Smooth muscle cell of the brain vasculature (primary cell): Measurements from ENCODE around the gene GPR139.

Source experiments
- DNase-seq: peaks from one replicate; pipeline ENCODE4 v3.0.0-alpha.2; 2012; ENCODE audit warnings: low read depth, low spot score

Gene GPR139

DNA sequence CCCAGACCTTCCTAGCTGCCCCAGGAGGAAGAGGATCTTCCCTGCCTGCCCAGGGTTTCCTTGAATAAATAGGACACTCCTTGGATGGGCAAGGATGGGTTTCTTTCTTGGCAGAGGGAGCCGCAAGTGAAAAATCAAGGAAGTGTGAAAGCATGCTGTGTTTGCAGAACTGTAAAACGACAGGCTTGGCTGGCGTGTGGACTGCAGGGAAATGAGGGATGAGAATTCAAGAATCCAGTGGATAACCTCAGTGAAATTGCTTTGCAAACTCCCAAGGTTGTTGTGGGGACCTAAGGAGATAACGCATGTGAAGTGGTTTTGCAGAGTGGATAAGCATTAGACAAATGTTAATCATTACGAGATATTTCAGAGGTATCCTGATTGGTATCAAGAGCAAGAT is 20.4 kb downstream of the GPR139 start:
- DNase-seq: no peak

DNA sequence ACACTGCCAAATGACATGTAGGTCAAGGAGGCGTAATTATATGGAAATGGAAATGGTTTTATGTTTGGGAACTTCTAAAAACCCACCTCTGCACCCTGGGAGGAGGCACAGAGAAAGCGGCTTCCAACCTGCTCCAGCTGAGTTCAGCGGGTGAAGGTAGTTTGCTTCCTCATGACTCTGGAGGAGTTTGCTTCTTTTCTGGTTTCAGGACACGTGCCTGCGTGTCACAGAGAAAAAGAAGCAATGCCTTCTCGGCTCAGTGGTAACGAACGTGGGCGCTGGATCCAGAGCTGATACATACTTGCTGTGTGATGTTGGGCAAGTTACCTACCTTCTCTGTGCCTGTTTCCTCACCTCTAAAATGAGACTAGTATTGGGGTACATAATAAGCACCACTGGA is 22.1 kb downstream of the GPR139 start:
- DNase-seq: no peak

DNA sequence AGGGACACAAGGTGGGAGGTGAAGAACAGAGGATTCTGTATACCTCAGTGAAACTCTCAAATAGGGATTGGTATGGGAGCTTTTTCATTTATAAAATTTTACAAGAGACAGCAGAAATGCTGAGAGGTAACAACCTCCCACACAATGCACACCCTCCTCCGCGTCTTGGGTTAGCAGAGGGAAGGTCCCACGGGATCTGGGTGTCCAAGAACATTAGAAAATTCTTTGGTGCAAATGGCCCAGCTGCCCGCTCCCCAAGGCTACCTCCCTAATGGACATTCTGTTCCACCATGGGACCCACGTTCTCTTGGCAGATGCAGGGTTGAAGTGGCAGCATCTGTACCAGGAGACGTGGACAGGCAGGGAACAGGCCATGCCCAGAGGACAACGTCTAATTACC is 22.5 kb downstream of the GPR139 start:
- DNase-seq: no peak

DNA sequence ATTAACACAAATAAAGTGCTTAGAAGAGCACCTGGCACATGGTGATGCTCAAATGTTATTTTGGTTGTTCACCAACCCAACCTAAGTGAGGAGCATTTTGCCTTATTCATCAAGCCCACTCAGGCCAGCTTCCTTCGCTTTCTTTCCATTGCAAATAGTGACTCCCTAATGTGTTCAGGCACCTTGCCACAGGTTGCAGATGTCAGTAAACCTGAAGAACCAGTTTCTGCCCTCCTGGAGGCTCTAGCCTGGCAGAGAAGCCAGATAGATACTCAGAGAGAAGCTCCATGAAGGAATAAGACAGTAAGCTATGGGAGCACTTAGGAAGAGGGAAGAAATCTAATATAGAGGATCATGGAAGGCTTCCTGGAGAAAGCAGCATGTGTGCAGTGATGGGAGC is 23.9 kb downstream of the GPR139 start:
- DNase-seq: no peak

DNA sequence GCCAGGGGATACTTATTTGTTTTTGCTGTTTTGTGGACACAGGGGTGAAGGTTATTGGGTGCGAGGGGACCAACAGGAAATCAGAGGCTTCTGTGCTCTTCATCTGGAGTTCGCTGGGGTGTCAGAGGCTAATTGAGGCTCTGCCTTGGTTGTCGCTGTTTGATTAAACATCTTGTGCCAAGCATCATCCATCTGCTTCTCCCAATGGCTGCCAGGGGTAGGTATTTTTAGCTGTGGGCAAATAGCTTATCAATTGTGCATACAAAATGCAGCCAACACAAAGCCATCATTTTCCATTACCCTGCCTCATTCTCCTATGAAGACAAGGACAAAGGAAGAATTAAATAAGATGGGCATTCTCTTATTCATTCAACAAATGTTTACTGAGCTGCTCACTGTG is 27.8 kb downstream of the GPR139 start:
- DNase-seq: no peak

DNA sequence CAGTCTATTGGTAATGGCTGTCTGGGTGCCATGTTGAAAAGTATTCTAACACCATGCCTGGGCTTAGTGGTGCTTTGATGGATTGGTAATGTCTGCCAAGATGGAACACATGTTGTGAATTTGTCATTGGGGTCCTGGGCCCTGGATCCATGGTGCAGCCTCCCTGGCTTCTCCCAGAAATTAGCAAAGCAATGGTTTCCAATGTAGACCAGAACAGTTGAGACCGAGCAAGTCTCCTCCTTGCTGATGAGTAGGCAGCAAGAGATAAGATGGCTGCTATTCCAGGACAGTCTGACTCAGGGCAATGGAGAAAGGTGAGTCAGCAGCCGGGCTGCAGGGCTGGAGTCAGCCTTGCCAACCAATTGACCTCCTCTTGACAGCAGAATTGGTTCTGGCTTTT is 30.8 kb downstream of the GPR139 start:
- no peak for DNase-seq

DNA sequence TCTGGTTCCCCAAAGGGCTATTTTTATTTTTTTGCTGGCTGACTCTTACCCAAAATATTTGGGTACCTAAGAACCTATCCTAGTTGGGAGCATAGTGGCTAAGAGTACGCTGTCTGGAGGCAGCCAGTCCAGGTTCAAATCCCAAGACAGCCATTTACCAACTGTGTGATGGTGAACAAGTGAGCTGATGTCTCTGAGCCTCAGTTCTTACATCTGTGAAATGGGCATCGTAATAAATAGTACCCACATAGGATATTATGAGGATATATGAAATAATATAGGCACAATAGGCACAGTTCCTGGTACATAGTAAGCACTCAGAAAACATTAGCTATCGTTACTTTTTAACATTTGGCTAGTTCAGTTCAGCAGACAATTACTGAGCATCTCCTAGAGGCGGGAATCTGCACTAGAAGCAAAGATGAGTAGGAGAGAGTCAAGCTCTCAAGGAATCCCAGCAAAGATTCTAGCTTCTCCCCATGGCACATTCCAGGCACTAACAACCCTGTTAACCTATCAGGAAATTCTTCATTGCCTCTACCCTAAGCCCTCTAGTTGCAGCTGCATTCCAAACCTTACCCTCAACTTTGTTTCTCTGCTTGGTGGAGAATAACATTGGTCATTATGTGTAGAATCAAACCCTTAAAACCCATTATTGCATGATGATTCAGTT is 31.6 kb downstream of the GPR139 start:
- no peak for DNase-seq

DNA sequence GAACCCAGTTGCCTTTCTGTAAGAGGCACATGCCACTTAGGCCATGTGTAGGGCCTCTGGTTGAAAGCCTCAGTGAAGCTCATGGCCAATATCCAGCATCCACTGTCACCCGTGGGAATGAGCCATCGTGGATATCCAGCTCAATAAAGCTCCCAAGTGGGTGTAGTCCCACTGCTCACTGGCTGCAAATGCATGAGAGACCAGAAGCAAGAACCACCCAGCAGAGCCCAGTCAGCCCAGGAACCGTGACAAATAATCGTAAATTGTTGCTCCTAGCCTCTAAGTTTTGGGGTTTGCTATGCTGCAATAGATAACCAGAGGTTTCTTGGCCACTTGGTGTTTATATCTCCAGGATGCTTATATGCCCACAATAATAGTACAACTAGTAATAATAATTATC is 33.7 kb downstream of the GPR139 start:
- no peak for DNase-seq

DNA sequence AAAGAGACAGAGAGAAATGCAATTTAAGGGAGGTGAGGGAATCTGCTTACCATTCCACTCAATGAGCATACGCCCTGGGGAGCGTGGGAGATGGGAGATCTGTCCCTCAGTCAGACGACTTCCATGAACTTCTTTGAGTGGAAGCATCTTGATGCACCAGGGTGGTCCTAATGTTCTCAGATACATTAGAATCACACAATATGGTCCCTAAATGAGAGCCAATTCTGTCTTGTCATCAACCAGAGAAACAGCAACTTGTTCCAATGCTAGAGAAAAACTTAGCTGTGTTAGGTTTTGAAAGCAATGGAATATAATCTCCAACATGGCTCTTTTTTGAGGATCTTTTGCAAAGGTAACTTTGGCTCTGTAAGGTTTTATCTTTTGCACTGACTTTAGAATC is 44.1 kb downstream of the GPR139 start:
- no peak for DNase-seq

DNA sequence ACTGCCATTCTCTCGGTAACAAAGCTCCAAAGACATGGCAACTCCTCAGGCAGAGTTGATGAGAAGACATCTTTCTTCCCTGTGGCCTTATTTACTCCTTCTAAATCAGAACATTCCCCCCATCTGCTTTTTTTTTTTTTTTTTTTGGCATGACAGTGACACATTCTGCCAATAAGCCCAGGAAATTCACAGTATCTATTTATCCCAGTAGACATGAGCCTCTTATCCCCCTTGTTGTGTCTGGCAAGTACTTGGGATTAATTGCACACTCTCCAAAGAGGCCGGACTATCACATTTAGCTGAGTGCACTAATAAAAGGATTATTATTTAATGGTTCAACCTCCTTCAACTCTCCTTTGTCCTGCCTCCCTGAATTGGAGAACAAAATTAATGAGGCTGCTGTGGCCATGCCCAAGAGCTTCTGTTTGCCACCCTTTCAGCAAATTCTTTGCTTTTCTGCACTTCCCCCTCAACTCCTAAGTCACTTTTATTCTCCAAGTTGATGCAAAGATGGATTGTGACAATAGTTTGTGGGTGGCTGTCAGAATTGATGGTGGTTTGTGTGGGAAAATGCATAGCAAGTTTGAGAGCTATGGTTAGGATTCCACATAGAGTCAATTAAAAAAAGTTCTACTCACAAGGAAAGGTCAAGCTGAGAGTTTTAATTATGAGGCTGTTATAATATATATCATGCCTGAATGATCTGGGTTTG is 47.2 kb downstream of the GPR139 start:
- DNase-seq: no peak

DNA sequence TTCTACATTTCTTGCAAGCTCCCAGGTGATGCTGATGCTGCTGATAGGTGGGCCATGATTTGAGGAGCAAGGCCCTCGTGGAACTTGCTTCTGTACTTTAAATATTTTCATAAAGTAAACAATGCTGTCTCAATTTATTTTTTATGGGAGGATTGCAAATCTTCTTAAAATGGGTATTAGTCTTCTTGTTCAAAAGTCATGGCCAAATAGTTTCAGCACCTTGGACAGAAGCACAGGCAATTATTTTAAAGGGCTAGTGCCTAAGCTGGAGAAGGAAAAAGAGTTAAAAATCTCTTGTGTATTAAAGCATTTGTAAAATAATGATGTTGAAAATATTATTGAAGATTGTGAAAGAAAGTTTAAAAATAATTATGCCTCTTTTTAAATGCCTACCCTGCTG is 50.5 kb downstream of the GPR139 start:
- DNase-seq: no peak

DNA sequence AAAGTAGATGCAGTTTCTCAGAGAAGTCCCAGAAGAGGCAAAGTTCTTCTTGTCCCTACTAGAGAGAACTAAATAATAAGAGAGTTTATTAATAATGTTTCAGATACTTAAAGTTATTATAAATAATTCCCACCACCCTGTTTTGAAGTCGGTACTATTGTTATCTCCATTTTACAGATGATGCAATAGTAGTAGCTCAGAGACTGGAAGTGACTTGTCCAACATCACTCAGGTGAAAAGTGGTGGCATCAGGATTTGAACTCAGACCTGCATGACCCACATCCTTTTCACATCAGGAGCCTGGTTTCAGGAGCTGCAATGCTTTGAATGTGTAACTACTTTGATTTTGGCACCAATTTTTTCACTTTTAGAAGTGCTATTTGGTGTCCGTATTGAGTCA is 52.7 kb downstream of the GPR139 start:
- no peak for DNase-seq

DNA sequence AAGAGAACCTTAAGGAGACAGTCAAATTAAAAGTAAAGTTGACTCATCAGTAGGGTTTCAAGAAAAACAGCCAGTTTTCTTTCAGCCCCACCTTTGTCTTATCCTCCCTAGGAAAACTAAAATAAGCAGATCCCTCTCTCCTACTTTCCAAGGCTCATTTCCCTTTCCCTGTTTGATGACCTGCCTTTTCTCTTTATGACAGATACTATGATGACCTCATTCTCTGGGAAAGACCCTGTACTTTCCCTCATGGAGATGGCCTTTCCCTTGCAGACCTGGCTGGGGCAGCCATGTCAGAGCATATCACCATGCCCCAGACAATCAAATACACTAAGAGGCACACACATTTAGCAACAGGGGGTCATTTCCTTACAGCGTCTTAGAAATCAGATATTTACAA is 53.6 kb downstream of the GPR139 start:
- no peak for DNase-seq

DNA sequence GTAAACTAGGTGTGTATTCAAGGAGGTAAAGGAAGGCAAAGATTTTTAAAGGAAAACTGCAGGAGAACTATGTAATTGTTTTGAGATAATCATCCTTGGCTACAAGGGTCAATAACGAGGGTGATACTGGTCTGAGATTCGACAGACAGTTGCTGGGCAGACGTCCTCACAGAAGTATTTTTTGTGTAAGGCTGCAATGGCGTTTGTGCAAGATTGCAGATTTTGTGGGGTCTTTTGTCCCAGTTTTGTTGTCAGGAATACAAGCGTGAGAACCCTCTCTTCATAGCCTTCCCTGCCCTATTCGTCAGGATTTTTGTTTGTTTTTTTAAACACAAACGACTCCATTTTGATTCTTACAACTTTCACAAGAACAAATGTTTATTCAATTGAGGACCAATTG is 57.5 kb downstream of the GPR139 start:
- no peak for DNase-seq

DNA sequence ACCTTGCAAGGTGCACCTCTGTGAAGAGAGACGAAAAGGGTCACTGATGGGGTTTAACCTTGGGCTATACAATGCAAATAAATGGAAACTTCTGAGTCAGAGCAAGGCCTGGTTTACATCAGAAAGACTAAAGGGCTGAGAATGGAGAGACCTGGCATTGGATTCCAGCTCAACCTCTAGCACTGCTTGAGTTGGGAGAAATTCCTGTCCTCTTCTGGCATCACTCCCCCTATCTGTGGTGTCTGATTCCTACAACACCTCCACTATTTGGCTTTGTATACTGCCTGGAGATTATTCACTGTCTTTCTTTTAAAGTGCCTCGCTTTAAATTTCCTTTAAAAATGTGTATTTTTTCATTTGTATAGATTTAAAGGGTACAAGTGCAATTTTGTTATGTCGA is 68.8 kb downstream of the GPR139 start:
- DNase-seq: no peak

DNA sequence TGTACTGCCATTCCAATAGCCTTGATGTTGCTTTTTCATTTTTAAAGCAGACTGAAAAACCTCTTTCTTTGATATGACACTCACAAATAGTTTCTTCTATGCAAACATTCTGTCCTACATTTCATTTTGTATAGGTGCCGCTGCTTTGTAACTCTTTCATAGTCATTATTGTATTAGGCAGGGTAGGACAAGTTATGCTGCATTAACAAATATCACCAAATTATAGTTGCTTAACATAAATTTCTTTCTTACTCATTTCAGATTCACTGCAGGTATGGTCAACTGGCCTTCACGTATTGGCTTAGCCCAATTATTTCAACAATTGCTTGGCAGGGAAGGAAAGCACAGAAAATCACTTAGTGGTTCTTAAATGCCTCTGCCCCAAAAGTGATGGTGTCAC is 70.8 kb downstream of the GPR139 start:
- no peak for DNase-seq

DNA sequence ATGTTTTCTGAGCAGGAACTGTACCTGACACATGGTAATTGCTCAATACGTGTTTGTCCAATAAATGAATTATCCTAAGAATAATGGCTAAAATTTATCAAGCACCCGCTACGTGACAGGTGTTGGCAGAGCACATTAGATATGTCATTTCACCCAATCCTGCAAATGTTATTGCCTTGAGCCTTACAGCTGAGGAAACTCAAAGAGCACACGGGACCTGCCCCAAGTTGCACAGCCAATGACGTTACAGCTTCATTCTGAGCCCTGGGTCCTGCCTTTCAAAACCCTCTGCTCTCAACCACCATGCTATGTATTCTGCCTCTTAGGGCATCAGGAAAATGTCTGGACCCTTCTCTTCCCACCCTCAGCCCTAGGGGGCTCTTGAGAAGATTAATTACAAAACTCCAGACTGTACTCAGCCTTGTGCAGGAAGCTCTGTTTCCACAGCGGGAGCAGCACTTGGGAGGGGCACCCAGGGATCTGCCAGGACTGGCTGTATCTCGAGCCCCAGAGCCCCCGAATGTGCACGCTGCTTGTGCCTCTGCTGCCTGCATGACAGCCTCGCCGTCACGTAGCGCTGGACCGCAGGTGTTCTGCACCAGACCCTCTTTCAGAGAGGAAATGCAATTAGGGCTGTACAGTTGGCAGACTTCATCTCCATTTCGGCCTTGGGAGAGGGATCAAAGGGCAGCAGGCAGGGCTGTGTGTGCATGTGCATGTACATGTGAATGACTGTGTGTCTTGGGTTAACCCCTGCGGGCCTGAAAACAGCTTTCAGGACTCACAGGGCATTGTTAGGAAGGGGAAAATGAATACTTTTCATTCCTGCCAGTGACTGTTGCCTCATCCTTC is 71.6 kb downstream of the GPR139 start:
- no peak for DNase-seq

DNA sequence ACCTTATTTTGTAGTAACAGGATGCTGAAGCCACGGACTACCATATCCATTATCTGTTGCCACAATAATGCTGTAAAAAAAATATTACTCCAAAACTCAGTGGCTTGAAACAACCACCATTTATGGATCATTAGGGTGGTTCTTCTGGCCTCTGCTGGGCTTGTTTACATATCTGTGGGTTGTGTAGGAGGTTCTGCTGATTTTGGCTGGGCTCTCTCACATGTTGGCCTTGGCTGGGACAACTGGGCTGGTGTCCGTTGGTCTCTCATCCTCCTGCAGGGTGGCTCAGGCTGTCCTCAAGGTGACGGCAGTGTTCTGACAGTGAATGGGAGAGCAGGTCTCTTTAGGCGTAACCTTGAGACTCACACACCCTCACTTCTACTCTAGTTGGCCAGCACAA is 76.0 kb downstream of the GPR139 start:
- DNase-seq: no peak

DNA sequence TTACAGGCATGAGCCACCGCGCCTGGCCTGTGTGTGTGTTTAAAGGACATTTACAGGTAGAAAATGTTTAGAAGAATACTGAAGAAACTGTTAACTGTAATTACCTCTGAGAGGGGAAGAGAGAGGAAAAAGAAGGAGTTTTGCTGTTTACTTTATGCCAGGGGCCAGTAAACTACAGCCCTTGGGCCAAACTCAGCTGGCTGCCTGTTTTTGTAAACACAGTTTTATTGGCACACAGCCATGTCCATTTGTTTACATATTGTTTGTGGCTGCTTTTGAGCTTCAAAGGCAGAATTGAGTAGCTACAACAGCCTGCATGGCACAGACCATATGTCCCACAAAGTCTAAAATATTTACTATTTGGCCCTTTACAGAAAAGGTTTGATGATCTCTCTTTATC is 76.4 kb downstream of the GPR139 start:
- DNase-seq: no peak

DNA sequence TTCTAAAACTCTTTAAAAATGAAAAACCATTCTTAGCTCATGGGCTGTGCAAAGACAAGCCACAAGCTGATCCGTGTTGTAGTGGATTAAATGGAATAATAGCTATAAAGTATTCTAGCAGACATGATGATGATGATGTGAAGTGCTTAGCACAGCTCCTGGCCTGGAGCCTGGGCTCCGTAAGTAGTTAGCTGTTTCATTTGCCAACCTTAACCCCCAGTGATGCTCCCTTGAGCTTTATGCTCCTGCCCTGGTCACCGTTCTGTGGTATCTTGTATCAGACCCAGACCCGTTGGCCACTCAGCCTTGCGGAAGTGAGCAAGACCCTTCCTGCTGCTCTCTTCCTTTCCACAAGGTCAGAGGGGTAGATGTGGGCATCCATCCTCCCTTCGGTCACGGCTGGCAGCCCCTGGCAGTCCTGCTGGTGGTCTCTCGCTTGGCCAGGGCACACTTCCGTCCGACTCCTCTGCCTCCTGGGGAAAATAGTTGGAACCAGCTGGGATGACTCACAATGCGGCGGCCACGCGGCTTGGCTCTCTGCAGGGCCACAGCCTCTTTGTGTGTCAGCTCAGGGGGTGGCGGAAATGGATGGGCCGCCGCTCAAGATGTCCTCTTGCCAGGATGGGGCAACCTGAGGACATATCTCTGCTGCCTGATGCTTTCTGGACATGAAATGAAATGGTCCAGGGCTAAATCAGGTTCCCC is 79.1 kb downstream of the GPR139 start:
- no peak for DNase-seq

DNA sequence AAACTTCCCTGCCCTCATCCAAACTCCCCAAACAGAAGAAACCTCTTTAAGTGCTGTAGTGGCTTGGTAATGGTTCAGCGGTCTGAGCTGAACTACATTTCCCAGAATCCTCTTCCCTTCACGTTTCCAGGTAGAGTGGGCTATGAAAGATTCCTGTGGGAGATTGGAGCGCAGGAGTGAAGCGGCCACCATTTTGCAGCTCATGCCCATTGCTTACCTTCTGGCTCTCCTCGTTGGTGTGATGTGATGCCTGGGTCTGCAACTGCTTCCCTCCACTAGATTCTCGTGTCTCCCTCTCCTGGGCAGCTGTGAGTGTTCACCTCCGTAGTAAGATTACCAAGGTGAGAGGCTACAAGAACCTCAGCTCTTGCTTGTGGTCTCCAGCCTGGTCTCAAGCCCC is 82.1 kb downstream of the GPR139 start:
- DNase-seq: no peak

DNA sequence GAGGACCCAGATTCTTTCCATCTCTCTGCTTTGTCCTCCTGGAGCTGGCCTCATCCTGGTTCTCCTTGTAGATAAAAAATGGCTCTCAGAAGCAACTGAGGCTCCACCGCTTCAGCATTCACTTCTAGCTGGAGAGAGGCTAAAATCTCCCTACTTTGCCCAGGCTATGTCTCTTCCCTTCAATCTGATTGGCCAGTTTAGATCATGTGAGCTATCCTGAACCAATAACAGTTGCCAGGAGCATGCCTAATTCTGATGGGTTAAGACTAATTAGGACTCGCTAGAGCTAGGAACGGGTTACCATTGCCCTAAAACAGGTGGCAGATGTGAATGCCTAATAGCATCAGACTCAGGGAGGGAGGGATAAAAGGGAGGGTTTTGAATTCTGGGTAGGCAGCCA is 89.6 kb downstream of the GPR139 start:
- no peak for DNase-seq
